ENCODE results near the gene BBIP1.
"Not testable (repeated sequence)": the region's sequence is repeated elsewhere in the genome, so short reads cannot be mapped to it uniquely, and the experiment has no call there.

BBIP1 gene

DNA sequence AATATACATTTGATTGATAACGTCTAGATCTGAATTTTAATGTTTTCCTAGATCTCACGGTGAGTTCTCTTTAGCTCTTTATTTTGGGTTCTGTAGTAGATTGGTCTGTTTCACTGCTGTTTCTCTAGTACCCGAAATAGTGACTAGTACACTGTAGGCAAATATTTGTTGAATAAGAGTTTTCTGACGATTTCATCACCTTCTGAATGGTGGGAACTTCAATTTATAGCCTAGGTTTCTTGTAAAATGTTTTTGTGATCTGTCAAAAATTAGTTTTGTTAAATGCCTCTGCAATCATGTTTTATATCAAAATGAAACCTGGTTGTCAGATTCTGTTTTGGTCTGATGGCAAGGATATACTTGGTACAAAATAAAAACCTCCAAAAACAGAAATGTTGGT lies 37.1 kb downstream of the BBIP1 start:
- DNase-seq = no peak

GRCh38 chr10:110881247-110881646 lies 37.7 kb downstream of the BBIP1 start:
- DNase-seq = no peak

GRCh38 chr10:110880012-110880411 lies 39.0 kb downstream of the BBIP1 start:
- no peak for DNase-seq

GRCh38 chr10:110876788-110877187 lies 42.2 kb downstream of the BBIP1 start:
- DNase-seq = no peak

- no peak for DNase-seq
Measured at GRCh38 chr10:110876000-110876399, 43.0 kb downstream of the BBIP1 start.

DNA sequence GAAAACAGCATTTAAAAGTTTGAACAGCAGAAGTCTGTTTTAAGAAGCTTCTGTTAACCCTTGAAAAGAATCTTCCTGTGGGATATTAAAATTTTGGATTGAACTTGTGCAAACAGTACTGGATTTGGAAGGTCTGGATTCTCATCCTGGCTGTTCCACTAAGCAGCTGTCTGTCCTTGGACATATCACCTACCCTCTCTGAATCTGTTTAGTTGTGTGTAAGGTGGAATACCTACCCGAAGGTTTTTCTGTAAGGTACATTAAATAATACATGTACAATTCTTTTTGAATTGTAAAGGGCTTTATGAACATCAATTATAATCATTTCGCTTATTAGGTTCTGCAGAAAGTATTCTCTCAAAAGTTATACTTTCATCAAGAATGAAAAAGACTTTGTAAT lies 45.0 kb downstream of the BBIP1 start:
- DNase-seq = no peak

DNA sequence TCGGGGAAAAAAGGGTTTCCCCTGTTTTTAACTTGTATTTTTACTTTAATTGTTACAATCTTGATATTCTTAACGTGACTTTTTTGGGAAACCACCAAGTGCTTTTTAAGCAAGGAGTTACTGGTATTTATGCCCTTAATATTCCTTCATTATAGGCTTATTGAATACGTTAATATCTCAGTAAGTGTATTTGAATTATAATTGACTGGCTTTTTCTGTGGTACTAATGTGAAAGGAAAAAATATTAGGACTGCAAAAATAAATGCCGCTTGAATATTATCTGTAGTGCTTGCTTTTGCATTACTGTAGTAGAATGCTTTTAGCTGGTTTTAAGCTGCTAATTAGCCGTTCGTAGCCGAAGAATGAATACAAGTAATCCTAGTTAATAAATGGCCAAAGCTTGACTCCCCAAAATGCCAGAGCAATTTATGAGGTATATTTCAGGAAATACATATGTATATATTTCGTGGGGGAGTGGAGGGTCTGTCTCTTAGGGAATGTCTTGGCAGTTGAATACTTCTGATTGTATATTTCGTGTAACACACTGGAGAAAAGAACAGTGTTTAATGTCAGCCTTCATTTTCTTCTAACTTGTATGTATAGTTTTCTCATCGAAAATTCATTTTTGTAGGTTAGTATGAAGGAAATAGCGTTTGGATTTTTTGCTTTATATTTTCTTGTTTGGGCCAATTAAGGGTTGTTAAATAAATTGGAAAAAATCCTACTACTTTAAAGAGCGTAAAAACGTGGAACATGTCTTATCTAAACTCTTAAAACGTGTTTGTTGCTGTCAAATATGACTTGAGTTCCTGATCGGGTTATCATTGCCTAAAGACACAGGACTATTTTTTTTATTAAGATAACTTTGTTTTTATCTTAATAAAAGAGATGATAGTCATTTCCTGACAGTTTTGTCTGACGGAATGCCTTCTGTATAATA lies 45.7 kb downstream of the BBIP1 start:
- no peak for DNase-seq

DNA sequence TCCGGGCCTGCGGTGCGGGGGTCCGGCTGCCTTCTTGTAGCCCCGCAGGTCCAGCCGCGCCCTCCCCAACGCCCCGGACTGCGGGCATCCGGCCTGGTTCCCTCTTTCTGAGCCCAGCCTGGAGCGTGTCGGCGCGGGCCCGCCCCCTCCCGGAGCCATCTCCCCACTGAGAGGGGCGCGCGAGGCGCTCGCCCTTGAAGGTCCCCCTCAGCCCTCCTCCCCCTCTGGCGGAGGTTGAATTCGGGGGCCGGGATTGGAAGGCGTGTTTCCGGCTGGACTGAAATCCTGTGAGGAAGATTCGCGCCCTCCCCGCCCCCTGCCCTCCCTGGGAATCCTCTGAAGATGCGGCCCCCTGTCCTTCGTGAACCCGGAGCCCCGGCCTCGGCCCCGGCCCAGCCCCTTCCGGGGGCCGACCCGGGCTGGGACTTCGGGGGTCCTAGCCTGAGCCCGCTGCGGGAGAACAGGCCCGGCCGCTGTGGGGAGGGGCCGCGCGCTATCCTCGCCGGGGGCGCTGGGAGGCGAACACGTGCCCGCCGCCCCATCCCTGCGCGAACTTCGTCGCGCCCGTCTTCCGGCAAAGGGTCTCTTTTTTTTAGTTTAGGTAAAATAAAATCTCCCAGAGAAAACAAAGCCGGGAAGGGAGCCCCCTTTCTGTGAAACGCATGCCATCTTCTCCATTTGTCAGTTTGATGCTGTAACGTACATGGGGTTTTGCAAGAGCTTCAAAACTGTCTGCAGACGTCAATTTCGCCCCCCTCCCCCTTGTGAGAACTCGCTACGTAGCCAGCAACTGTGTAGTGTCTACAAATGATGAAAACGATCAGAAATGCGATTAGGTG lies 46.6 kb downstream of the BBIP1 start:
- DNase-seq = peak; percentile 86

- DNase-seq = peak; percentile 96
Measured at GRCh38 chr10:110871298-110872084, 47.5 kb downstream of the BBIP1 start, which contains the start of gene PDCD4. PDCD4 (plus strand) TSS chr10:110871928; CDS start chr10:110876028, 4,100 bp downstream.

GRCh38 chr10:110870823-110871297 lies 48.1 kb downstream of the BBIP1 start:
- DNase-seq = no peak

DNA sequence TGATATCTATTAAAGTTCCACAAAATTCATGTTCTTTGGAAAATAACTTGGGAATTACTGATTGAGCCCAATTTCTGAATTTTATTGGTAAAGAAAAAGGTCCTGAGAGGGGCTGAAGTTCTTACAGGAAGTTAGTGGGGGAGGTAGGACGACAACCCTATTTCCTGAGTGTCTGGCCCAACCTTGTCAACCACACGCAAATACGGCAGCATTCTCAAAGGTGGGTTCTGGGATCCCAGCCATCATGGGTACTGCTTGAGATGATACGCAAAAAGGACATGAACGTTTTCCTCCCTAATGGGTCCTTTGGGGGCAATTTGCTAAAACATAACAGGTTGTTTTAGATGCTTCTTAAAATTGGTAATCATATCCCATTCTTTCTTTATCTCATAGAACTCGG lies 50.0 kb downstream of the BBIP1 start:
- DNase-seq = no peak

- no peak for DNase-seq
Measured at GRCh38 chr10:110867807-110868465, 51.0 kb downstream of the BBIP1 start.

DNA sequence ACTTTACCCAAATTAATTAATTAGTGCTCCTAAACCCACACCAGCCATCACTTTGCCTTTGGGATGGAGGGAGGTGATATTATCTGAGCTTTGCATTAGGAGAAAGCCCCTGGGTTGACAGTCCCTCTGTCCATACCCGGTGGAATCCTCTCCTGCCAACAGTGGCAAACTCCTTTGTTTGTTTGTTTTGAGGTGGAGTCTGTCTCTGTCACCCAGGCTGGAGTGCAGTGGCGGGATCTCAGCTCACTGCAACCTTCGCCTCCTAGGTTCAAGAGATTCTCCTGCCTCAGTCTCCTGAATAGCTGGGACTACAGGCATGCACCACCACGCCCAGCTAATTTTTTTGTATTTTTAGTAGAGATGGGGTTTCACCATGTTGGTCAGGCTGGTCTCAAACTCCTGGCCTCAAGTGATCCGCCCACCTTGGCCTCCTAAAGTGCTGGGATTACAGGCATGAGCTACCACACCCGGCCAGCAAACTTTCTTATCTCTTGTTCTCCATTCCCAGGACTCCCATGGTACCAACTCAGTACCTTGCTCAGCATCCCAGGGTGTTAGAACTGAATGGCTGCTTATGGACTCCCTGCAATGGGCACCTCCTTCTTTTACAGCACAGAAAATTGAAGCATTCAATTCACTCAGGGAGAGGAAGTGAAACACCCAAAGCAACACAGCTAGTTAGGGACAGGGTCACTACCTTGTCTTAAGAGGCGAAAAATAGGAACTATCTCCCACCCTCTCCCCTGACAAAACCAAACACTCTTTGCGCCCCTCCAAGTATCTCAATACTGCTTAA lies 51.8 kb downstream of the BBIP1 start:
- DNase-seq = not testable (repeated sequence)

GRCh38 chr10:110865809-110866482 lies 53.0 kb downstream of the BBIP1 start:
- no peak for DNase-seq

DNA sequence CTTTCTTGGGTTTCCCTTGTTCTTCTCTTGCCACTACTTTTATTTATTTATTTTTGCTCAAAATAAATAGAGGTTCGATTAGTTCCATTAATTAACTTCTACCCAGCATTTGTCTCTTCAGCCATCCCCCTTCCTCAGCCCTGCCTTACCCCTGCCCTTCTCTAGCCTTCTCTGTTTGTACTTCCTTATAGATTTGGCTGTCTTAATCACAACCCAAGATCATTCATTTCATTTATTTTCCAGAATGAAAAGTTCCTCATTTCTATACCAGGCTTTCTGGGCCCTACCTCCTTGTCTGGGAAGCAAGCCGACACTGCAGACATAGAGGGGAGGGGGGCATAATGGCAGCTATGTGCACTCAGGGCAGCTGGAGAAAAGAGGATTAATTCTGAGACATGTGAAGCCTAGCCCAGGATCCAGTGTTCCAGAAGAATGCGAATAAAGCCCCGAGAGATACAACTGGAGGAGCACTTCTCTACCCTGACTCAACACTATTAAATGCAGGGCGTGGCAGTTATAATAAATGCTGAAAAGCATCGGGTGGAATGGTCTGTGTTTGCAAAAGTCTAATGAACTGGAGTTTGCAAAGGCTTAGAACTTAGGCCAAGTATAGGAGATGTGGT lies 53.7 kb downstream of the BBIP1 start:
- DNase-seq = no peak

- DNase-seq = no peak
Measured at GRCh38 chr10:110864662-110865140, 54.3 kb downstream of the BBIP1 start.

- no peak for DNase-seq
Measured at GRCh38 chr10:110863956-110864355, 55.0 kb downstream of the BBIP1 start.

- DNase-seq = no peak
Measured at GRCh38 chr10:110863361-110863760, 55.6 kb downstream of the BBIP1 start.

GRCh38 chr10:110862961-110863360 lies 56.0 kb downstream of the BBIP1 start:
- no peak for DNase-seq

Measured in activated CD8-positive, alpha-beta memory T cell treated with anti-CD3 and anti-CD28 coated beads, Interleukin-2, amount 50 U/mL, for 48 hours (primary cell).